ENCODE data around the gene CYP20A1.
"Not testable (repeated sequence)": the region's sequence is repeated elsewhere in the genome, so short reads cannot be mapped to it uniquely, and the experiment has no call there.

CYP20A1 gene

DNA sequence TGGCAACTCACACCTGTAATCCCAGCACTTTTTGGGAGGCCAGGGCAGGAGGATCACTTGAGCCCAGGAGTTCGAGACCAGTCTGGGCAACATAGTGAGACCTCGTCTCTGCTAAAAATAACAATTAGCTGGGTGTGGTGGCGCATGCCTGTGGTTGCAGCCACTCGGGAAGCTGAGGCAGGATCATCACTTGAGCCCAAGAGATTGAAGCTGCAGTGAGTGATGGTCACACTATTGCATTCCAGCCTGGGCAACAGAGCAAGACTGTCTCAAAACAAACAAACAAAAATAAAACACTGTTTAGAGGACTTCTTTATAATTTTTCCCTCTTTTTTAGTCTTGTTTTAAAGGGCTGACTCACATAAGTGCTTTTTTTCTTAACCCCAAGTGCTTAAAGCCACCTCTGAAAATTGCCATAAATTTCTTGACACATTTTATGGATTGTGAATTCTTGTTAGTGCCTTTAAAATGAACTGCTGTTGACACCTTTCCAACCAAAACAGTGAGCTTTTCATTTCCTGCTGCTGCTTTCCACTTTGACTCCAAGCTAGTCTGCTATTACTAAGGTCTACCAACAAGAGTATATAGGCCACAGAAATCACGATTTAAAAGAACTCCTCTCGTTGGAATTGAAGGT, 41.7 kb downstream of the CYP20A1 start:
- no peak for DNase-seq (ENCODE audit: low read depth)

DNA sequence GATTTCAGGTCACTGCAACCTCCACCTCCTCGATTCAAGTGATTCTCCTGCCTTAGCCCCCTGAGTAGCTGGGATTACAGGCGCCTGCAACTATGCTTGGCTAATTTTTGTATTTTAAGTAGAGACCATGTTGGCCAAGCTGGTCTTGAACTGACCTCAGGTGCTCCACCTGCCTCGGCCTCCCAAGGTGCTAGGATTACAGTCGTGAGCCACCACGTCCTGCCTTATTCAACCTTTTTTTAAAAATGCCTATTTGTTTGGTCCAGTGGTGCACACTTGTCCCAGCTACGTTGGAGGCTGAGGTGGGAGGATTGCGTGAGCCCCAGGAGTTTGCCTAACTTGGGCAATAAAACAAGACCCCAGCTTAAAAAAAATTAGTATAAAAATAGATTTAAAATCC, 43.3 kb downstream of the CYP20A1 start:
- DNase-seq (ENCODE audit: low read depth), result no peak

DNA sequence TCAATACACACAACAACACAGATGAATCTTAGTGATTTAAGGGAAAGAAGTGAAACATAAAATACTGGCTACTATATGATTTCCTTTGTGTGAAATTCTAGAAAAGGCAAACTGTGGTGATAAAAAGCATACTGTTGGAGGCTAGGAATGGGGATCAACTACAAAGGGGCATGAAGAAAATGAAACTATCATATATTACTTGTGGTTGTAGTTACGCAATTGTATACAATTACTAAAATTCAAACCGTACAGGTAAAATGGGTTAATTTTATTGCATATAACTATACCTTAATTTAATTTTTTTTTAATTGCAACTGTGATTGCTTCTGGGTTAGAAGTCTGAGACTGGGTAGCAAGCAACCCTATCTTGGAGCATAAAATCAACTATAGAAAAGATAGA, 47.7 kb downstream of the CYP20A1 start:
- DNase-seq (ENCODE audit: low read depth), result no peak

DNA sequence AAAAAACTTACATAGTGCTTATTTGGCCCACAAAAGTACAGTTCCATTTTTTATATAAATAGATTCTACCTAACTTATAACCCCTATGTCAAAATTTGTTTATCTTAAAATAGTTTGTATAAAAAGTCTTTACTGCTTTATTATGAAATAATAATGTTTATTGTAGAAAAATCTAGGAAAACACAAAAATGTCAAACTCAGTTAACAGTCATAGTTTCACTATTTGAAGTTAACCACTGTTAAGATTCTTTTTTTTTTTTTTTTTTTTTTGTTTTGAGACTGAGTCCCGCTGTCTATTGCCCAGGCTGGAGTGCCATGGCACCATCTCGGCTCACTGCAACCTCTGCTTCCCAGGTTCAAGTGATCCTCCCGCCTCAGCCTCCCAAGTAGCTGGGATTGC, 62.8 kb downstream of the CYP20A1 start:
- DNase-seq (ENCODE audit: low read depth), result no peak

DNA sequence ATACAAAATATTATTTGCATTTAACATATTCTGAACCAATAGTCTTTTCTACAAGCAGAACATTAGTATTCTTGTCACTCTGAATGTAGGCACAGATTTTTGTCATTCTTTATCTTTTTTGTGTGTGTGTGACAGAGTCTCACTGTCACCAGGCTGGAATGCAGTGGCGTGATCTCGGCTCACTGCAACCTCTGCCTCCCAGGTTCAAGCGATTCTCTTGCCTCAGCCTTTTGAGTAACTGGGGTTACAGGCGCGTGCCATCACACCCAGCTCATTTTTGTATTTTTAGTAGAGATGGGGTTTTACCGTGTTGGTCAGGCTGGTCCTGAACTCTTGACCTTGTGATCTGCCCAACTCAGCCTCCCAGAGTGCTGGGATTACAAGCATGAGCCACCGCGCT, 63.8 kb downstream of the CYP20A1 start:
- not testable (repeated sequence) for DNase-seq (ENCODE audit: low read depth)

DNA sequence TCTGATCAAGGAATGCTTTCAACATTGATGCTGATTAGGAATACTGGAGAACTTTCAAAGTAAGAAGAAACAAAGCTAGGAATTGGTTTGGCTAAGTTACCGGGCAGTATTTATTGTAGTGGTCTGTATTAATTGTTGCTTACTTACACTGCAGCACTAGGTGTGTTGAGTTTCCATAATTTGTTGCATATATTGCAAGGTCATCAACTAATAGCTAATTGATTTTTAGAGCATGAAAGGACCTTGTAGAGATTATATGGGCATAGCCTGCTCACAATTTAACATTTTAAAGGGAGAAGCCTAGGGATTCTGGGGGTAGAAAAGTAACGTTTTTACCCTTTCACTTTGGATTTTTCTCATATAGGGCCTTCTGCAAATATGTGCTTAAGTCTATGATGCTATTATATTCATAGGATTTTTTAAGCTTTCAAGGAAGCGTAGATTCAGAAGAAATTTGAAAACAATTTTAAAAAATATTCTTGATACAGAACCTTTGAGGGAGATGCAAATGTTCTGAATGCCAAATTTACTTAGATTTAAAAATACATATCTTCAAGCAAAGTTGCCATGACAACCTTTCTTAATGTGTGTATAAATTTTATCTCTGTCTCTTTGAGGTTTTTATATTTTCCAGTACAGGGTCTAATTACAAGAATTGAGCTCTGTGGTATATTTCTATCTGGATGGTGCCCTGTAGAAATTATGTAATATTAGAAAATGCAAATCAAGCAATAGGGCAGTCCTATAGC, 72.0 kb downstream of the CYP20A1 start:
- no peak for DNase-seq (ENCODE audit: low read depth)

DNA sequence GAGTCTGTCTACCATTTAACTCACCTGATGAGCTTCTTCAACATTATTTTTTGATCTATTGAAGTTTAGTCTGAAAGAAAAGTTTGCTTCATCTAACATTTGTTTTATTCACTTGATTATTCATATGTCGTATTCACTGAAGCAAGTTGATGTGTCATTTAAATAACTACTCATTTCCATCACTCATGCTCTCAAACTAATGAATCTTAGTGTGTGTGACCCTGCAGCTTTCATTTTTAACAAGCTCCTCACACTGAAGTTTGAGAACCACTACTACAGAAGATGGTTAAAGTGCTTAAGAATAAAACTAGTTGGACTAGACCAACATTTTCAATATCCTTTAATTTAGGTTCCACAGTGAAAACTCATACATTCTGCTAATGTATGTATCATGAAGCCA, 87.5 kb downstream of the CYP20A1 start:
- no peak for DNase-seq (ENCODE audit: low read depth)

DNA sequence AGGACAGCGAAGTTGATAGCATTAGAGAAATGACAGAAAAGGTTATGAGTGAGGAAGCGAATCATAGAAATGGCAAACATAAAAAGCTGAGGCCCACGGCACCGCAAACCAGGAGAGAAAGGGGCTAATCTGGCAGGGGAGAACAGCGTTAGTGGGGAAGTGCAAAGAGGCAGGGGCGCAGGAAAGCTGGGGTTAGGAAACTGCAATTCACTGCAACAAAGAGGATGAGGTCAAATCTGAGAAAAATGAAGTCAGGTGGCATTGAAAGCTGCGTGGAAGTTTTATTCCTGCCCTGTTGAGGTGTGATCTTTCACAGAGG, 88.7 kb downstream of the CYP20A1 start:
- DNase-seq (ENCODE audit: low read depth), result no peak

DNA sequence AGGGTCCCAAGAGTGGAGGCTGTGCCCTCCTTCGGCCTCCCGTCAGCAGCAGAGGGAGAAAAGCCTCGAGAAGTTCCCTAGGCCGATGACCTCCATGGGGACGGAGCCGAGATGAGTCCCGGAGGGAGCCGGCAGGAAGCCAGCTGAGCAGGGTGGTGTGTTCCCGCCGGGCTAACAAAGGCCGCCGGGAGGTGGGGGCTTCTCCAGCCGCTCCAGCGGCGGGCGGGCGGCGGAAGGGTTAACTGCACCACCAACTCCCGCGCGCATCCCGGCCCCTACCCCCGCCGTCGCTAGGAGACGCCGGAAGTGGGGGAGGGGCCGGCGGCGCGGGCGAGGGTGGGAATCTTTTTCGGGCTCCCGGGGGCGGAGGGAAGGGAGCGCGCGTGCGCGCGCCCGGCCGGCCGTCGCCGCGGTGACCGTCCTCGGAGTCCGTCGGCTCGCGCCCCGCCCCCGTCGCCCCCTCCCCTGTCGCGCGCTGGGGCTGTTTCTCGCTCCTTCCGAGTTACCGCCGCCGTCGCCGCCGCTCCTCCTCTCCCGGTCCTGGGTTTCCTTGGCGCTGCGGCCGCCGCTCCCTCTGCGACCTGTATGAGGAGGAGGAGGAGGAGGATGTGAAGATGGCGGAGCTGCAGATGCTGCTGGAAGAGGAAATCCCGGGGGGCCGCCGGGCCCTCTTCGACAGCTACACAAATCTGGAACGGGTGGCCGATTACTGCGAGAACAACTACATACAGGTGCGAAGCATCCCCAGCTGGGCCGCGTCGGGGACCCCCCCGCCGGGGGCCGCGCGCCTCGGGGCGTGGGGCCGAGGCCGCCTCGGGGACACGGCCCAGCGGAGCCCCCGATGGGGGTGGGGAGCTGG, 89.3 kb downstream of the CYP20A1 start, which contains the start of gene ABI2:
Gene ABI2 (plus strand): TSS at position 494 of the 859 bp plus-strand sequence. CDS start 121 bp downstream, at position 615.
- peak; percentile 68 for DNase-seq (ENCODE audit: low read depth)

DNA sequence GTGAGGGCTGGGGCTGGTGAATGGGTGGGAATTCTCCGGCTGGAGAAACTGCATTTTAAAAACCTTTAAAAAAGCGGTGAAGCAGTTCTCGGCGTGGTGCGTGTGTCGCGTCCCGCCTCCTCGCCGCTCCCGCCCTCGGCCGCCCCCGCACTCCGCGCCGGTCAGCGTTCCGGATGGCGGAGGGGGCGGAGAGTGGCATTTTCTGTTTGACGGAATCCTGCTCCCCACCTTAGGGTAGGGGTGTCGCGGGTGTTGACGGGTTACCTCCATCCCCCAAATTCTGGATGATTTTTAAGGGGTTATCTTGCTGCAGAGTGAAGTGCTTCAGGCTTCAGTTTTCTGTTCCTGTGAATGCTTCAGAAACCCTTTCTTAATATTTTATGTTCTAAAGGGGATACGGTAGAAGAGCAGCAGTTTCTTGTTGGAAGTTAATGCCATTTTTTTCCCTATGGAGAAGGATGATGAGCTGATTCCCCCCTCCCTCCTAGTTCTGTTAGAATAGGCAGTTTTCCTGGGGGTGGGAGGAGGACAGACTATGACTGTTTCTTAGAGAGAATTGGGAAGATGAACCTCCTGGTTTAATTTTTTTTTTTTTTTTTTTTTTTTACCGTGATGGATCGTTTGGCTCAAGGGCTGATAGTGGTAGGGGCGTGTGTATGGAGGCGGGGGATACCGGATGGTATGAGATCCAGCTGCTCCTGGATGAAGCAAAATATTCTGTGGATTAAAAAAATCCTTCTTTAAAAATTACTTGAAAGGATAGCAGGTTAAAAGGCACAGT, 90.1 kb downstream of the CYP20A1 start:
- DNase-seq (ENCODE audit: low read depth), result peak; percentile 29

DNA sequence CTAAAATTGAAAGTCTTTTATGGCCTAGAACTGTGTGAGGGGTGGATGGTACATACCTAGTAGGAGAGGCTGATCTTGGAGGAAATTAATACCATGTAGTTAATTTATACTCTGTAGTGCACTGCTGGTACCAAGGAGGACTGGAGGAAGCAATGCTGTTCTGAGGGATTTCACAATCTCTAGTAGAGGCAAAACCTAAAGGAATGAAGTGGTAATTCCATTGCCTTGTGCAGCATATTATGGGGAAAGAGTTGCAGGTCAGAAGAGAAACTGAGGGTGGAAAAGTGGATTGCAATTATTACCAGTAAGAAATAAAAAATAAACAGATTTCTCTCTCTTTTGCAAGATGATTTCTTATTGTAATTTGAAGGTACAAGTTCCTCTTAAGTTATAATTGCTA, 91.6 kb downstream of the CYP20A1 start:
- no peak for DNase-seq (ENCODE audit: low read depth)

DNA sequence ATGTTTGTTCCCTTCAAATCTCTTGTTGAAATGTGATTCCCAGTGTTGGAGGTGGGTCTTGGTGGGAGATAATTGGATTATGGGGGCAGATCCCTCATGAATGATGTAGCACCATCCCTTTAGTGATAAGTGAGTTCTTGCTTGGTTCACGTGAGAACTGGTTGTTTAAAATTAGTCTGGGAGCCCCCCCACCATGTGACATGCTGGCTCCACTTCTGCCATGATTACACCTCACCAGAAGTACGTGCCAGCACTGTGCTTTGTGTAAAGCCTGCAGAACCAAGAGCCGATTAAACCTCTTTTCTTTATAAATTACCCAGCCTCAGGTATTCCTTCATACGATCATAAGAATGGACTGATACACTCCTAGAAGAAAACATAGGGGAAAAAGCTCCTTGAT, 99.5 kb downstream of the CYP20A1 start:
- no peak for DNase-seq (ENCODE audit: low read depth)

DNA sequence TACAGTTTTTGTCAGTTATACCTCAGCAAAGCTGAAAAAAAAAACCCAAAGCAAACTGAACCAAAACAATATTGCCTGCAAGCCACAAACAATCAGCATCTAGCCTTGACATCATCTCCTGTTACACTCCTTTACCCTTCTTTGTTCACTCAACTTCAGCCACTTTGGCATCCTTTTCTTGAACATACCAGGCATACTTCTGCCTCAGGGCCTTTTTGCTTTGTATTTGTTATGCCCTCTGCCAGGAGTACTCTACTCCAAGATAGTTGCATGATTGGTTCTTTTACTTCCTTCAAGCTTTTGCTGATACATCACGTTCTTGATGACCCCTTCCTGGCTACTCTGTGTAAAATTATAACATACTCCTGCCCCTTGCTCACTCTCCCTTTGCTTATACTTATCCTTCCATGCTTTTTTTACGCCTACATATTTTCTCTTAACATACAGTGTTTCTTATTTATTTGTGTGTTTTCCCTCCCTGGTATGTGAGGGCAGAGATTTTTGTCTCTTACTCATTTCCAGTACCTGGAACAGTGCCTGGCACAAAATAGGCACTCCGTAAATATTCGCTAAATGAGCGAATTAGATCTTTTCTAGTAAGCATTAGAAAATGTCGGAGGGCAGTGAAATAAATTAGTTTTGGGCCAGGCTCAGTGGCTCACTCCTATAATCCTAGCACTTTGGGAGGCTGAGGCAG, 102.1 kb downstream of the CYP20A1 start:
- no peak for DNase-seq (ENCODE audit: low read depth)

DNA sequence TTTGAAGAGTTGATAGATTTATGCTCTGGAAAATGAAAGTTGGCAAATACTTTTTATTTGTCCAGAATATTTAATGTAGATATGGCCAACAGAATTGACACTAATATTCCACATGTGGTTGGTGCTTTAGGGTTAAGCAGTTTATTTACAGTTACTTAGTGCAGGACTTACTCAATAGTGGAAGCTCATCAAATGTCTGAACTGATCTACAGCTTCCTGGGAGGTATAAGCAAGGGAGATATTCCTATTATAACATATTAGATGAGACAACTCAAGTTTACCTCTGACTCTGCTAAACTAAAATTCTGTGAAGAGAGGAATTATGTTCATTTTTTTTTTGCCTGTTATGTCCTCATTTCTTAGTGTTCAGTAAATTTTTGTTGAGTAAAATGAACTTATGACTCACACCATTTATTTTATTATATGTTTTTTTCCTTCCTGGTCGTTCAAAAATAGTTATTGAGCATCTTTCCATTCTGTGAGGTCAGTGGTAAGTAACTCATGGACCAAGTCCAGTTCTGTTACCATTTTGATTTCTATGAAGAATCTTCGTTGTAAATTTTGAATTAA, 103.0 kb downstream of the CYP20A1 start:
- no peak for DNase-seq (ENCODE audit: low read depth)

DNA sequence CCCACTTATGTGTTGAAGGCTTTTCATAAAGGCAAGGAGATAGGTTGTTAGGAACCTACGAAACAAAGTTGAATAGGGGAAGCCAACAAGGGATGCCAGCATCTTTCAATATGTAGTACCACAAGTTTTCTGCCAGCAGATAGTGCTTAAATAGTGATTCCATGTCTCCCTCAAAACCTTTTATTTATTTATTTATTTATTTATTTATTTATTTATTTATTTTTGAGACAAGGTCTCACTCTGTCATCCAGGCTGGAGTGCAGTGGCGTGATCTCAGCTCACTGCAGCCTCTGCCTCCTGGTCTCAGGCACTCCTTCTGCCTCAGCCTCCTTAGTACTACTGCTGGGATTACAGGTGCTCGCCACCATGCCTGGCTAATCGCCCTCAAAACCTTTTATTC, 103.6 kb downstream of the CYP20A1 start:
- DNase-seq (ENCODE audit: low read depth), result not testable (repeated sequence)

DNA sequence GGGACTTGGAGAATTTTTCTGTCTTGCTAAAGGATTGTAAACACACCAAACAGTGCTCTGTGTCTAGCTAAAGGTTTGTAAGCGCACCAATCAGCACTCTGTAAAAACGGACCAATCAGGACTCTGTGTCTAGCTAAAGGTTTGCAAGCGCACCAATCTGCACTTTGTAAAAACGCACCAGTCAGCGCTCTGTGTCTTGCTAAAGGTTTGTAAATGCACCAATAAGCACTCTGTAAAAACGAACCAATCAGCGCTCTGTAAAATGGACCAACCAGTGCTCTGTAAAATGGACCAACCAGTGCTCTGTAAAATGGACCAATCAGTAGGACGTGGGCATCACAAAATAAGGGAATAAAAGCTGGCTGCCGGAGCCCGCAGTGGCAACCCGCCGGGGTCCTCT, 105.8 kb downstream of the CYP20A1 start:
- DNase-seq (ENCODE audit: low read depth), result no peak

DNA sequence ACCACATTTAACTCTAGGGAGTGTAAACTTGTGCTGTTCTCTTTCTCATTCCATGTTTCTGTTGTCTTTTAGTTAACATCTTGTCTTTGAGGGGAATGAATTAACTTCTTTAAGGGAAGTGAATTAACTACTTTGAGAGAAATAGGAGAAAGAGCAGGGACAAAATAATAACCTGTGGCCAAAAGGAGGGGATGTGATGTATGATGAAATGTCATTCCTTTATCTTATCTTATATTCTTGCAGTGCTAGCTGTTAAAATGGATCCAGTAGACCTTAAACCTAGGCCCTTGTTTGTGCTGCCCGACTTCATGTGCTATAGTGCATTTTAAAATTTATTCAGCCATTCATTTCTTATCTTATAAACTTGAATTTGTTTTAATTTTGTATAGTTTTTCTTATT, 107.8 kb downstream of the CYP20A1 start:
- DNase-seq (ENCODE audit: low read depth), result no peak

DNA sequence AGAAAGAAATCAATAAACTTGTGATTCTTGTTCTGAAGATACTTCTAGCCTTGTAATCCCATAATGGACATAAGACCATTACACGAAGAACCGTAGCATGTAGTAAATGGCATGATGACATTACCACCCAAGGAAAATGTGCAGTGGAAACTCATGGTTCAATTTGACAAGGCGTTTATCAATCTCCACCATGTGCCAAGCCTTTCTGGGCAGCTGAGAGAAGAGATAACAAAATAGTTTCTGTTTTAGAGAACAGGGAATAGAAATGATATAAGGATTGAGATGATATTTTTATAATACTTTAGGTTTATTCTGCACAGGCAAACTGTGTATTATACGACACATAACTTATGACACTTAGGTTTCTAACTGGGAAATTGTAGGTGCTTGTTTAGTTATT, 108.6 kb downstream of the CYP20A1 start:
- DNase-seq (ENCODE audit: low read depth), result no peak

DNA sequence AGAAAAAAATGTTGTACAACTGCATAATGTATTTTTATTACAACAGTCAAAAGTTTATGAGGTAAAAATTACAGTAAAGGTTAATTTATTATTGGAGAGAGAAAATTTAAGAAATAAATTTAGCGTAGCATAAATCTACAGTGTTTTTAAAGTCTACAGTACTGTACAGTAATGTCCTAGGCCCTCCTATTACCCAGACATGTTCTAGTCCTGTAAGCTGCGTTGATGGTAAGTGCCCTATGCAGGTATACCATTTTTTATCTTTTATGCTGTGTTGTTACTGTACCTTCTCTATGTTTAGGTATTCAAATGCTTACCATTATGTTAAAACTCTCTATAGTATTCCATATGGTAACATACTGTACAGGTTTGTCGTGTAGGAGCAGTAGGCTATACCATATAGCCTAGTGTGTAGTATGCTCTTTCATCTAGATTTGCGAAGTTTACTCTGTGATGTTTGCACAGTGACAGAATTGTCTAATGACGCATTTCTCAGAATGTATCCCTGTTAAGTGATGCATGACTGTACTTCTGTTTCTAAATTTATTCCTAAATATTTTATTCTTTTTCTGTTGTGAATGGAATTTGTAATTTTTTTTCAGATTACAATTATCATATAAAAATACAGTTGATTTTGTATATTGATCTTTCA, 113.9 kb downstream of the CYP20A1 start:
- DNase-seq (ENCODE audit: low read depth), result no peak

DNA sequence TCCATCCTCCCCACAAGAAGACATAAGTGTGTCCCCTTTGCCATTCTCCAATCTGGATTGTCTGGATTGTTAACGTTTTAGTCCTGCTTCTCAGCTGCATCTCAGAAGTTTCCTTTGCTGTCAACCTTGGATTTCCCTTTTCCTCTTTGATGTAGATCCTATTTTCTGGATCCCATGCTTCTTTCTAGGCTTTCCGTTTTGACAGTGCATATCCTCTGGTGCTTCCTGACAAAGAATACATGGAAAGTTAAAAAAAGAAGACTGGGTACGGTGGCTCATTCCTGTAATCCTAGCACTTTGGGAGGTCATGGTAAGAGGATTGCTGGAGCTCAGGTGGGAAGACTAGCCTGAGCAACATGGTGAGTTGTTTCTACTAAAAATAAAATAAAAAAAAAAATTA, 116.1 kb downstream of the CYP20A1 start:
- DNase-seq (ENCODE audit: low read depth), result no peak
